Nephron (organoid): ENCODE measurements around the gene PCDH10.

ENCODE experiments used
- H3K27ac Mint-ChIP-seq, 3 experiments: 2 replicates each; pipeline ENCODE4 v1.8.0; 2020; ENCODE audit warnings: mixed read lengths in 3 of 3, mild to moderate bottlenecking in 2 of 3, moderate library complexity in 1 of 3
- H3K27me3 Mint-ChIP-seq: 2 replicates; pipeline ENCODE4 v1.8.0; 2021; ENCODE audit warnings: low read depth, mild to moderate bottlenecking, moderate library complexity, mixed read lengths
- H3K36me3 Mint-ChIP-seq: 2 replicates; pipeline ENCODE4 v1.8.0; 2020; ENCODE audit warnings: low read depth, mixed read lengths
- H3K4me1 Mint-ChIP-seq: 2 replicates; pipeline ENCODE4 v1.8.0; 2020; ENCODE audit warnings: mixed read lengths
- H3K4me3 Mint-ChIP-seq, 3 experiments: 2 replicates each; pipeline ENCODE4 v1.8.0; 2020; ENCODE audit warnings: mild to moderate bottlenecking in 3 of 3, mixed read lengths in 3 of 3, moderate library complexity in 2 of 3
- H3K9me3 Mint-ChIP-seq: 2 replicates; pipeline ENCODE4 v1.8.0; 2020; ENCODE audit warnings: mixed read lengths
- CTCF ChIP-seq, 3 experiments: fragments of 200-600 bp; sonication (generic); IDR thresholded peaks; one replicate each; pipeline ENCODE4 v1.5.0; 2021; ENCODE audit warnings: antibody characterized with exemption in 3 of 3; ENCODE audit not compliant: unreplicated experiment in 3 of 3

PCDH10 gene

GRCh38 chr4:133156556-133156955, 7.5 kb downstream of the PCDH10 start:
- H3K27ac Mint-ChIP-seq: peak overlapping the region in 1 of 3 experiments; percentile 4
- H3K4me1 Mint-ChIP-seq: peaks cover 28% of the 10 kb centered on the region
- H3K9me3 Mint-ChIP-seq: no peaks in the 10 kb centered on the region
- H3K4me3 Mint-ChIP-seq: no peak overlapping the region
- H3K27me3 Mint-ChIP-seq: peaks cover 26% of the 10 kb centered on the region
- no peaks in the 10 kb centered on the region for H3K36me3 Mint-ChIP-seq
- TF ChIP-seq CTCF (IDR thresholded peaks at IDR 0.05; ENCODE audit: unreplicated experiment in 3 of 3): no peak

GRCh38 chr4:133157460-133158160, 8.5 kb downstream of the PCDH10 start:
- Mint-ChIP-seq H3K4me1 (peaks cover 23% of the 10 kb centered on the region), H3K27me3 (peaks cover 16% of the 10 kb centered on the region), H3K36me3 (no peaks in the 10 kb centered on the region), H3K9me3 (no peaks in the 10 kb centered on the region), H3K4me3 (no peak overlapping the region), H3K27ac (no peak overlapping the region)
- no peak for TF ChIP-seq CTCF (IDR thresholded peaks at IDR 0.05; ENCODE audit: unreplicated experiment in 3 of 3)

GRCh38 chr4:133160853-133161252, 11.8 kb downstream of the PCDH10 start:
- Mint-ChIP-seq H3K4me3 (no peak overlapping the region), H3K4me1 (peaks cover 12% of the 10 kb centered on the region), H3K9me3 (no peaks in the 10 kb centered on the region), H3K27me3 (no peaks in the 10 kb centered on the region), H3K36me3 (peaks cover 3% of the 10 kb centered on the region), H3K27ac (no peak overlapping the region)
- no peak for TF ChIP-seq CTCF (IDR thresholded peaks at IDR 0.05; ENCODE audit: unreplicated experiment in 3 of 3)

- Mint-ChIP-seq H3K4me3 (no peak overlapping the region), H3K27me3 (no peaks in the 10 kb centered on the region), H3K36me3 (peaks cover 3% of the 10 kb centered on the region), H3K27ac (no peak overlapping the region), H3K4me1 (peaks cover 8% of the 10 kb centered on the region), H3K9me3 (no peaks in the 10 kb centered on the region)
- no peak for TF ChIP-seq CTCF (IDR thresholded peaks at IDR 0.05; ENCODE audit: unreplicated experiment in 3 of 3)
Measured at GRCh38 chr4:133161570-133162295, 12.6 kb downstream of the PCDH10 start.

GRCh38 chr4:133162941-133163340, 13.8 kb downstream of the PCDH10 start:
- H3K4me3 Mint-ChIP-seq: no peak overlapping the region
- H3K27me3 Mint-ChIP-seq: no peaks in the 10 kb centered on the region
- peaks cover 3% of the 10 kb centered on the region for H3K4me1 Mint-ChIP-seq
- no peak for TF ChIP-seq CTCF (IDR thresholded peaks at IDR 0.05; ENCODE audit: unreplicated experiment in 3 of 3)
- no peaks in the 10 kb centered on the region for H3K9me3 Mint-ChIP-seq
- peaks cover 12% of the 10 kb centered on the region for H3K36me3 Mint-ChIP-seq
- H3K27ac Mint-ChIP-seq: no peak overlapping the region
